Esophagus squamous epithelium (tissue), 5 donors: ENCODE results near the gene IL18. TPM values are rescaled to one million over a fixed set of nuclear protein-coding genes. Genes with fewer than 3 reads are reported as not detected.

Source experiments
- DNase-seq: peaks from one replicate; lab custom pipeline; 2025; lab: John Stamatoyannopoulos, UW
- H3K27ac ChIP-seq, 4 donors: fragments of 200-600 bp; sonication (generic); one replicate each; pipeline ENCODE4 v1.5.1; 2016 to 2019; ENCODE audit warnings: mild to moderate bottlenecking in 1 of 4
- H3K27me3 ChIP-seq, 4 donors: fragments of 200-600 bp; sonication (generic); 1 replicate in 3 of 4; 2 replicates in 1 of 4; pipeline versions ENCODE4 v1.5.1 to v1.6.0; 2017 to 2021; ENCODE audit warnings: antibody characterized with exemption in 1 of 4
- H3K36me3 ChIP-seq, 3 donors: fragments of 200-600 bp; sonication (generic); one replicate each; pipeline ENCODE4 v1.5.1; 2016 to 2019
- H3K4me1 ChIP-seq, 3 donors: fragments of 200-600 bp; sonication (generic); one replicate each; pipeline ENCODE4 v1.5.1; 2017 to 2019
- H3K4me3 ChIP-seq, 4 donors: fragments of 200-600 bp; sonication (generic); 1 replicate in 3 of 4; 2 replicates in 1 of 4; pipeline ENCODE4 v1.5.1; 2016 to 2019; ENCODE audit warnings: mild to moderate bottlenecking in 2 of 4, moderate library complexity in 1 of 4
- H3K9me3 ChIP-seq, 3 donors: fragments of 200-600 bp; sonication (generic); one replicate each; pipeline ENCODE4 v1.5.1; 2016 to 2019
- CTCF ChIP-seq, 6 experiments: fragments of 450-650 bp in 4 of 6; fragments of 200-600 bp in 2 of 6; sonication (generic) in 2 of 6; IDR thresholded peaks; one replicate each; pipeline ENCODE4 v1.5.1; 2016 to 2019; ENCODE audit warnings: antibody characterized with exemption in 6 of 6, mild to moderate bottlenecking in 4 of 6, moderate library complexity in 4 of 6
- POLR2A ChIP-seq, 4 donors: fragments of 450-650 bp; IDR thresholded peaks; one replicate each; pipeline ENCODE4 v1.6.1; 2017; ENCODE audit warnings: antibody characterized with exemption in 4 of 4, mild to moderate bottlenecking in 4 of 4, moderate library complexity in 3 of 4
- WGBS, 2 donors: methylation state at CpG; one replicate each; pipeline ENCODE4 v1.1.5; 2018; 5-methylcytosine and 5-hydroxymethylcytosine counted together
- intact Hi-C: fragments of 100-400 bp; cut with DNase I; formaldehyde crosslinking; loops from one replicate; pipeline ENCODE4 v1.15.0; 2022
- total RNA-seq, 4 donors: library from RNA; depleted of rRNA; stranded (reverse); fragments of >200 nt; gene quantifications; one replicate each; pipeline ENCODE4 v1.1.0, GENCODE V29; 2016
- donor health status: DM: yes; HTN: yes; CAD: no.

IL18 gene
- total RNA-seq, 4 donors from 2014 or later: 43.7 to 125 (median 98.3) TPM

GRCh38 chr11:112113539-112114457 lies 50.1 kb downstream of the IL18 start:
- Histone ChIP-seq H3K9me3 (no peaks in the 10 kb centered on the region), H3K36me3 (no peaks in the 10 kb centered on the region), H3K4me1 (peaks cover 0 to 7% (median 0%) of the 10 kb centered on the region in 3 donors), H3K4me3 (no peak overlapping the region), H3K27ac (no peak overlapping the region), H3K27me3 (no peaks in the 10 kb centered on the region)
- DNase-seq: no peak
- peak; percentile 51 to 73 (median 63) for TF ChIP-seq CTCF (IDR thresholded peaks at IDR 0.05)
- TF ChIP-seq POLR2A (IDR thresholded peaks at IDR 0.05): no peak
- intact Hi-C loops: loop anchor here (10.0 kb wide), 1 partner anchor 61 kb away; the partner anchor contains the start of gene BCO2
- WGBS, 2 donors: 34 to 45% methylated on average over 3 to 4 of the region's 6 CpGs

GRCh38 chr11:112106070-112106469 lies 57.8 kb downstream of the IL18 start:
- DNase-seq: no peak
- H3K4me1 ChIP-seq: peaks cover 0 to 25% (median 0%) of the 10 kb centered on the region in 3 donors
- H3K36me3 ChIP-seq: peaks cover 0 to 10% (median 0%) of the 10 kb centered on the region in 3 donors
- H3K27ac ChIP-seq: no peak overlapping the region
- 65 to 82% methylated on average over 8 of the region's 8 CpGs for WGBS, 2 donors
- H3K4me3 ChIP-seq: no peak overlapping the region
- no peak for TF ChIP-seq CTCF (IDR thresholded peaks at IDR 0.05)
- no peak for TF ChIP-seq POLR2A (IDR thresholded peaks at IDR 0.05)
- no peaks in the 10 kb centered on the region for H3K9me3 ChIP-seq
- intact Hi-C loops: no loop called here
- no peaks in the 10 kb centered on the region for H3K27me3 ChIP-seq

GRCh38 chr11:112103446-112103845 lies 60.4 kb downstream of the IL18 start:
- peak overlapping the region in 3 of 4 donors; percentile 11 to 67 (median 45) for H3K27ac ChIP-seq
- peaks cover 0 to 25% (median 0%) of the 10 kb centered on the region in 3 donors for H3K4me1 ChIP-seq
- no peaks in the 10 kb centered on the region for H3K27me3 ChIP-seq
- DNase-seq: no peak
- WGBS, 2 donors: 74 to 77% methylated on average over 6 of the region's 6 CpGs
- no peak for TF ChIP-seq CTCF (IDR thresholded peaks at IDR 0.05)
- no peak for TF ChIP-seq POLR2A (IDR thresholded peaks at IDR 0.05)
- peaks cover 0 to 30% (median 0%) of the 10 kb centered on the region in 3 donors for H3K36me3 ChIP-seq
- intact Hi-C loops: no loop called here
- H3K9me3 ChIP-seq: no peaks in the 10 kb centered on the region
- H3K4me3 ChIP-seq: no peak overlapping the region

GRCh38 chr11:112100462-112100861 lies 63.4 kb downstream of the IL18 start:
- peaks cover 0 to 50% (median 5%) of the 10 kb centered on the region in 3 donors for H3K36me3 ChIP-seq
- intact Hi-C loops: no loop called here
- WGBS, 2 donors: 68 to 69% methylated on average over 2 of the region's 2 CpGs
- H3K4me1 ChIP-seq: peaks cover 0 to 25% (median 0%) of the 10 kb centered on the region in 3 donors
- no peak for TF ChIP-seq POLR2A (IDR thresholded peaks at IDR 0.05)
- TF ChIP-seq CTCF (IDR thresholded peaks at IDR 0.05): no peak
- H3K4me3 ChIP-seq: no peak overlapping the region
- H3K9me3 ChIP-seq: no peaks in the 10 kb centered on the region
- H3K27me3 ChIP-seq: no peaks in the 10 kb centered on the region
- H3K27ac ChIP-seq: no peak overlapping the region
- DNase-seq: no peak
